ENCODE data around the gene KCNH5.

The KCNH5 gene

DNA sequence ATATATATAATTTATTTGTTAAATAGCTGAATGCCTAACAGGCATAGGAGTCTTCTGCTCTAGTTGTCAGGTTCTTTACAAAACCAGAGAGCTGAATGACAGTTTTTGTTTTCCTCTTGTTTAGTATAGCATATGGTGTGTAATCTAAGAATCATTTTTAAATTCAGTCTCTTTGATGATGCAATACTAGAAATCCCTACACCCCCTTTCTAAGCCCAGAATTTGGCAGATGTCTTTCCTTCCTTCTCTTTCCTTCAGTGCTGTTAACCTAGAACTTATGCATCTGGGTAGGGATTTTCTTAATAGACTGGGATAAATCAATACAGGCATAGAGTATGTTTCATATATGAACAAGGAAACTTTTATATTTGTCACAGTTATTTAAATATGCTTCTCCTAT, 198.1 kb downstream of the KCNH5 start:
- no peak overlapping the region for H3K9ac ChIP-seq (ENCODE audit: low read length)
- TF ChIP-seq EZH2 (optimal IDR thresholded peaks at IDR 0.05; ENCODE audit: low read depth, low read length) (no peak), EZH2phosphoT487 (IDR thresholded peaks at IDR 0.05; ENCODE audit: low read length) (no peak)
- TF ChIP-seq, protein P1, sequence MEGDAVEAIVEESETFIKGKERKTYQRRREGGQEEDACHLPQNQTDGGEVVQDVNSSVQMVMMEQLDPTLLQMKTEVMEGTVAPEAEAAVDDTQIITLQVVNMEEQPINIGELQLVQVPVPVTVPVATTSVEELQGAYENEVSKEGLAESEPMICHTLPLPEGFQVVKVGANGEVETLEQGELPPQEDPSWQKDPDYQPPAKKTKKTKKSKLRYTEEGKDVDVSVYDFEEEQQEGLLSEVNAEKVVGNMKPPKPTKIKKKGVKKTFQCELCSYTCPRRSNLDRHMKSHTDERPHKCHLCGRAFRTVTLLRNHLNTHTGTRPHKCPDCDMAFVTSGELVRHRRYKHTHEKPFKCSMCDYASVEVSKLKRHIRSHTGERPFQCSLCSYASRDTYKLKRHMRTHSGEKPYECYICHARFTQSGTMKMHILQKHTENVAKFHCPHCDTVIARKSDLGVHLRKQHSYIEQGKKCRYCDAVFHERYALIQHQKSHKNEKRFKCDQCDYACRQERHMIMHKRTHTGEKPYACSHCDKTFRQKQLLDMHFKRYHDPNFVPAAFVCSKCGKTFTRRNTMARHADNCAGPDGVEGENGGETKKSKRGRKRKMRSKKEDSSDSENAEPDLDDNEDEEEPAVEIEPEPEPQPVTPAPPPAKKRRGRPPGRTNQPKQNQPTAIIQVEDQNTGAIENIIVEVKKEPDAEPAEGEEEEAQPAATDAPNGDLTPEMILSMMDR (IDR thresholded peaks at IDR 0.05; ENCODE audit: low read length) = no peak
- no peak for DNase-seq
- no peaks in the 10 kb centered on the region for H3K79me2 ChIP-seq (ENCODE audit: low read length)
- no peaks in the 10 kb centered on the region for H3K27me3 ChIP-seq (replicated peaks; ENCODE audit: insufficient read depth, low read length)
- H3K36me3 ChIP-seq (replicated peaks; ENCODE audit: insufficient read depth, low read length) = no peaks in the 10 kb centered on the region
- no peak overlapping the region for H3K4me3 ChIP-seq (ENCODE audit: low read length)
- no peaks in the 10 kb centered on the region for H3K9me2 ChIP-seq (replicated peaks; ENCODE audit: insufficient read depth, low read length)
- no peak overlapping the region for H3K27ac ChIP-seq (ENCODE audit: low read length)
- H4K20me1 ChIP-seq (ENCODE audit: insufficient read depth, low read length) = no peaks in the 10 kb centered on the region
- no peaks in the 10 kb centered on the region for H3K9me3 ChIP-seq (replicated peaks; ENCODE audit: insufficient read depth, low read length)
- no peaks in the 10 kb centered on the region for H3K4me1 ChIP-seq (ENCODE audit: low read length)
- no peak overlapping the region for H2AFZ ChIP-seq (ENCODE audit: low read length)
- H3K4me2 ChIP-seq (ENCODE audit: low read depth, low read length) = no peak overlapping the region
- no peaks in the 10 kb centered on the region for H3F3A ChIP-seq (ENCODE audit: insufficient read depth, low read length)

DNA sequence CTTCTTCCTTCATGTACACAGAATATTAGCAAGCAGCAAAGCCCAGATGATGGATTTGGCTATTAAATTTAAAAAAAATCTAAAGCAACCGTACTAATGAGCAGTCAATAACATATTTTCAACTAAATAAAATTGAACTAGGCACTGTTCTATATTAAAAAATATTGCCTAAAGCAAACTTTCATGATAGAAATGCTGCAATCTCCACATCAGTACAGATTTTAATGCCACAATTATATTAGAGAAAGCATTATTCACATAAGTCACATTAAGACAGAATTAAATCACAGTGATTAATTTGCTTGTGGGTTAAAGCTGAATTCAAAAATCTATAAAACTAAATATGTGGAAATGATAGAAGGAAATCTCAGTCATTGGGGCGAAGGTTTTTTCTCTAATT, 200.7 kb downstream of the KCNH5 start:
- no peaks in the 10 kb centered on the region for H4K20me1 ChIP-seq (ENCODE audit: insufficient read depth, low read length)
- no peak for DNase-seq
- H3K9me3 ChIP-seq (replicated peaks; ENCODE audit: insufficient read depth, low read length) = no peaks in the 10 kb centered on the region
- no peak overlapping the region for H3K9ac ChIP-seq (ENCODE audit: low read length)
- H2AFZ ChIP-seq (ENCODE audit: low read length) = no peak overlapping the region
- no peaks in the 10 kb centered on the region for H3K4me1 ChIP-seq (ENCODE audit: low read length)
- H3K79me2 ChIP-seq (ENCODE audit: low read length) = no peaks in the 10 kb centered on the region
- no peak overlapping the region for H3K4me3 ChIP-seq (ENCODE audit: low read length)
- no peak for TF ChIP-seq EZH2phosphoT487 (IDR thresholded peaks at IDR 0.05; ENCODE audit: low read length)
- TF ChIP-seq EZH2 (optimal IDR thresholded peaks at IDR 0.05; ENCODE audit: low read depth, low read length) = no peak
- TF ChIP-seq, protein P1 (IDR thresholded peaks at IDR 0.05; ENCODE audit: low read length) = no peak
- no peaks in the 10 kb centered on the region for H3K9me2 ChIP-seq (replicated peaks; ENCODE audit: insufficient read depth, low read length)
- H3K27ac ChIP-seq (ENCODE audit: low read length) = no peak overlapping the region
- H3F3A ChIP-seq (ENCODE audit: insufficient read depth, low read length) = no peaks in the 10 kb centered on the region
- no peaks in the 10 kb centered on the region for H3K36me3 ChIP-seq (replicated peaks; ENCODE audit: insufficient read depth, low read length)
- no peak overlapping the region for H3K4me2 ChIP-seq (ENCODE audit: low read depth, low read length)
- no peaks in the 10 kb centered on the region for H3K27me3 ChIP-seq (replicated peaks; ENCODE audit: insufficient read depth, low read length)

DNA sequence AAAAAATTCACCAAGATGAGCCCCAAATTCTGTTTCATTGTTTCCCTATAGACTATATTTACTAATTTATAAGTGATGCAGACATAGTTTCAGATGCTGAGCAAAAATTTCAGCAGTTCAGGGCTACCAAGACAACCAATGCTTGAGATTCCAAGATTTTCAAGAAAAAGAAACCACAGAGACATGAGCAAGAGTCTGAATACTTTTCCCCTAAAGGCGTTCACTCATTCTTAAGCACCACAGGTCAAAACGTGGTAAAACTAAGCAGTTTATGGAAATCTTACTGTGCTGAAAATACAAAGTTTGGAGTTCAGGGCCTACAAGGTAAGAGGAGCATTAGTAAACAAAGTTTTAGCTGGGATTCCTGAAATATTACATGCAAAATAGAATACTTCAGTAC, 221.2 kb downstream of the KCNH5 start:
- no peaks in the 10 kb centered on the region for H3K9me2 ChIP-seq (replicated peaks; ENCODE audit: insufficient read depth, low read length)
- no peaks in the 10 kb centered on the region for H3K9me3 ChIP-seq (replicated peaks; ENCODE audit: insufficient read depth, low read length)
- no peaks in the 10 kb centered on the region for H3F3A ChIP-seq (ENCODE audit: insufficient read depth, low read length)
- no peak for DNase-seq
- H3K27me3 ChIP-seq (replicated peaks; ENCODE audit: insufficient read depth, low read length) = no peaks in the 10 kb centered on the region
- no peaks in the 10 kb centered on the region for H3K36me3 ChIP-seq (replicated peaks; ENCODE audit: insufficient read depth, low read length)
- no peak overlapping the region for H3K4me2 ChIP-seq (ENCODE audit: low read depth, low read length)
- no peaks in the 10 kb centered on the region for H4K20me1 ChIP-seq (ENCODE audit: insufficient read depth, low read length)
- TF ChIP-seq EZH2phosphoT487 (IDR thresholded peaks at IDR 0.05; ENCODE audit: low read length) (no peak), EZH2 (optimal IDR thresholded peaks at IDR 0.05; ENCODE audit: low read depth, low read length) (no peak)
- TF ChIP-seq, protein P1 (IDR thresholded peaks at IDR 0.05; ENCODE audit: low read length) = no peak
- no peak overlapping the region for H3K4me3 ChIP-seq (ENCODE audit: low read length)
- no peaks in the 10 kb centered on the region for H3K79me2 ChIP-seq (ENCODE audit: low read length)
- H3K9ac ChIP-seq (ENCODE audit: low read length) = no peak overlapping the region
- H3K4me1 ChIP-seq (ENCODE audit: low read length) = no peaks in the 10 kb centered on the region
- H3K27ac ChIP-seq (ENCODE audit: low read length) = no peak overlapping the region
- H2AFZ ChIP-seq (ENCODE audit: low read length) = no peak overlapping the region

Data from MM.1S (cell line).